HG03558 (cell line): ENCODE measurements around the gene G6PC2.

Experiments
- ATAC-seq: cut with Tn5 transposase; IDR thresholded peaks from one replicate; pipeline ENCODE4 v1.9.1; 2021; ENCODE audit warnings: moderate number of reproducible peaks; ENCODE audit not compliant: unreplicated experiment; ENCODE audit errors: extremely low read depth

G6PC2 gene

GRCh38 chr2:168941297-168941696 lies 40.2 kb downstream of the G6PC2 start:
- ATAC-seq = no peak

- ATAC-seq = no peak
Observed at GRCh38 chr2:168944065-168944464, 43.0 kb downstream of the G6PC2 start.

GRCh38 chr2:168945508-168945907 lies 44.4 kb downstream of the G6PC2 start:
- ATAC-seq = no peak

GRCh38 chr2:168948621-168949212 lies 47.6 kb downstream of the G6PC2 start:
- ATAC-seq = no peak

- no peak for ATAC-seq
Observed at GRCh38 chr2:168949324-168949723, 48.2 kb downstream of the G6PC2 start.

- ATAC-seq = no peak
Observed at GRCh38 chr2:168951871-168952270, 50.8 kb downstream of the G6PC2 start.

- no peak for ATAC-seq
Observed at GRCh38 chr2:168952424-168952823, 51.3 kb downstream of the G6PC2 start.

GRCh38 chr2:168954256-168954655 lies 53.2 kb downstream of the G6PC2 start:
- ATAC-seq = no peak

GRCh38 chr2:168955321-168955720 lies 54.2 kb downstream of the G6PC2 start:
- ATAC-seq = no peak

GRCh38 chr2:168956392-168956791 lies 55.3 kb downstream of the G6PC2 start:
- ATAC-seq = no peak
